OCI-LY7 (cell line): Measurements from ENCODE around the gene ANO6. TPM values are rescaled to one million over a fixed set of nuclear protein-coding genes. Genes with fewer than 3 reads are reported as not detected.

ENCODE experiments used
- BruUV-seq: library from RNA; stranded (reverse); fragments of 400-500 nt; replicated peaks from 2 replicates; lab custom pipeline; 2021; lab: Mats Ljungman, UMichigan
- CTCF ChIA-PET: fragments of 300-600 bp; sonication (Branson Sonifier 250); formaldehyde crosslinking; loops from one replicate; lab custom pipeline; 2022; ENCODE audit warnings: antibody characterized with exemption; ENCODE audit not compliant: unreplicated experiment; lab: Charles Lee
- POLR2A ChIA-PET: fragments of 300-600 bp; sonication (Branson Sonifier 250); formaldehyde crosslinking; loops from one replicate; lab custom pipeline; 2022; ENCODE audit warnings: antibody characterized with exemption; lab: Charles Lee
- DNase-seq: peaks from one replicate; pipeline ENCODE4 v3.0.0-alpha.2; 2015; ENCODE audit warnings: low spot score
- H2AFZ ChIP-seq: fragments of 200-600 bp; sonication (generic), shearing (Covaris generic); 2 replicates; pipeline ENCODE4 v1.6.1; 2014; ENCODE audit warnings: mild to moderate bottlenecking, antibody characterized with exemption, low read length, moderate library complexity
- H3K27ac ChIP-seq: fragments of 200-600 bp; sonication (generic); 2 replicates; pipeline ENCODE4 v1.5.1; 2014; ENCODE audit warnings: mixed run types, low read depth, mild to moderate bottlenecking, moderate library complexity, low read length, inconsistent platforms; ENCODE audit not compliant: poor library complexity, severe bottlenecking
- H3K36me3 ChIP-seq: fragments of 200-600 bp; sonication (generic); 2 replicates; pipeline ENCODE4 v1.6.1; 2014; ENCODE audit warnings: mild to moderate bottlenecking, antibody characterized with exemption, low read length, moderate library complexity, mixed read lengths; ENCODE audit not compliant: insufficient read depth
- H3K4me1 ChIP-seq: fragments of 200-600 bp; sonication (generic); 2 replicates; pipeline ENCODE4 v1.5.1; 2014; ENCODE audit warnings: mild to moderate bottlenecking, low read length; ENCODE audit not compliant: insufficient read depth, poor library complexity, severe bottlenecking
- H3K4me2 ChIP-seq: fragments of 200-600 bp; sonication (generic); 2 replicates; pipeline ENCODE4 v1.6.1; 2014; ENCODE audit warnings: mild to moderate bottlenecking, low read length
- H3K4me3 ChIP-seq: fragments of 200-600 bp; sonication (generic); 2 replicates; pipeline ENCODE4 v1.5.1; 2014; ENCODE audit warnings: mild to moderate bottlenecking, low read depth, low read length; ENCODE audit not compliant: poor library complexity, severe bottlenecking
- H3K79me2 ChIP-seq: fragments of 200-600 bp; sonication (generic); 2 replicates; pipeline ENCODE4 v1.6.1; 2016; ENCODE audit warnings: low read depth, mild to moderate bottlenecking, low read length, moderate library complexity, mixed read lengths; ENCODE audit not compliant: insufficient read depth
- H3K9me2 ChIP-seq: fragments of 200-600 bp; sonication (generic); 2 replicates; pipeline ENCODE4 v1.6.1; 2016; ENCODE audit warnings: mild to moderate bottlenecking, low read length, mixed read lengths; ENCODE audit not compliant: insufficient read depth
- H3K9me3 ChIP-seq: fragments of 200-600 bp; sonication (generic); 2 replicates; pipeline ENCODE4 v1.6.1; 2014; ENCODE audit warnings: mild to moderate bottlenecking, mixed run types, low read length, mixed read lengths
- H4K20me1 ChIP-seq: fragments of 200-600 bp; sonication (generic); 2 replicates; pipeline ENCODE4 v1.6.1; 2014; ENCODE audit warnings: mild to moderate bottlenecking, antibody characterized with exemption, low read length, moderate library complexity, mixed read lengths; ENCODE audit not compliant: insufficient read depth
- CTCF ChIP-seq: fragments of 200-600 bp; sonication (generic); conservative IDR thresholded peaks from 2 replicates; pipeline ENCODE4 v1.5.1; 2014; ENCODE audit warnings: mild to moderate bottlenecking, antibody characterized with exemption, low read length, moderate library complexity, mixed read lengths
- EZH2phosphoT487 ChIP-seq: fragments of 200-600 bp; sonication (generic); IDR thresholded peaks from 2 replicates; pipeline ENCODE4 v1.6.1; 2018; ENCODE audit warnings: low read depth, borderline replicate concordance, mild to moderate bottlenecking, mixed run types, antibody characterized with exemption, low read length, moderate library complexity, mixed read lengths
- intact Hi-C: fragments of 100-400 bp; cut with micrococcal nuclease; formaldehyde crosslinking; loops from one replicate; pipeline ENCODE4 v1.10.0; 2022; ENCODE audit not compliant: unreplicated experiment
- total RNA-seq, 2 experiments: library from RNA; depleted of rRNA in 1 of 2; stranded (reverse); fragments of >200 nt in 1 of 2; shearing (Covaris generic) in 1 of 2; gene quantifications; 2 replicates each; pipeline ENCODE4 v1.2.3, GENCODE V29; 2014 to 2022

ANO6 gene
- total RNA-seq, 2 experiments from 2014 or later: 15.0 to 17.7 TPM

GRCh38 chr12:45263587-45263986 lies 47.7 kb downstream of the ANO6 start:
- no peak overlapping the region for H3K4me2 ChIP-seq
- H3K36me3 ChIP-seq: no peaks in the 10 kb centered on the region
- no peak for TF ChIP-seq EZH2phosphoT487
- TF ChIP-seq CTCF: no peak
- no peaks in the 10 kb centered on the region for H3K9me2 ChIP-seq
- no peaks in the 10 kb centered on the region for H3K79me2 ChIP-seq
- POLR2A ChIA-PET: interaction anchor here (0.6 kb wide), 1 partner anchor 52 kb away, joined by 3 read pairs; no protein-coding TSS in a partner anchor
- intact Hi-C loops: loop anchor here (10.0 kb wide), 1 partner anchor 89 kb away; no protein-coding TSS in a partner anchor
- no peaks in the 10 kb centered on the region for H3K4me1 ChIP-seq
- no peaks in the 10 kb centered on the region for H3K9me3 ChIP-seq
- no peaks in the 10 kb centered on the region for H4K20me1 ChIP-seq
- H2AFZ ChIP-seq: no peak overlapping the region
- CTCF ChIA-PET: no interaction called here
- H3K4me3 ChIP-seq: no peak overlapping the region
- no peak for DNase-seq
- BruUV-seq: no TSS peak
- no peak overlapping the region for H3K27ac ChIP-seq

GRCh38 chr12:45268672-45269411 lies 52.9 kb downstream of the ANO6 start:
- H3K9me2 ChIP-seq: no peaks in the 10 kb centered on the region
- no peak overlapping the region for H2AFZ ChIP-seq
- H3K36me3 ChIP-seq: no peaks in the 10 kb centered on the region
- no TSS peak for BruUV-seq
- ChIA-PET CTCF (no interaction called here), POLR2A (interaction anchor here (0.7 to 1.5 kb wide), 4 partner anchors 9 to 53 kb away, joined by 3 to 5 read pairs (median 3); partner anchors contain the start of gene ANO6)
- intact Hi-C loops: loop anchor here (10.0 kb wide), 1 partner anchor 94 kb away; no protein-coding TSS in a partner anchor
- H3K9me3 ChIP-seq: no peaks in the 10 kb centered on the region
- H3K4me2 ChIP-seq: no peak overlapping the region
- H4K20me1 ChIP-seq: no peaks in the 10 kb centered on the region
- H3K27ac ChIP-seq: no peak overlapping the region
- H3K79me2 ChIP-seq: no peaks in the 10 kb centered on the region
- no peak overlapping the region for H3K4me3 ChIP-seq
- TF ChIP-seq CTCF (peak; percentile 74), EZH2phosphoT487 (no peak)
- no peaks in the 10 kb centered on the region for H3K4me1 ChIP-seq
- DNase-seq: peak; percentile 17

- Histone ChIP-seq H4K20me1 (no peaks in the 10 kb centered on the region), H3K4me2 (no peak overlapping the region), H3K27ac (no peak overlapping the region), H3K36me3 (no peaks in the 10 kb centered on the region), H3K9me3 (no peaks in the 10 kb centered on the region), H3K79me2 (no peaks in the 10 kb centered on the region), H3K9me2 (no peaks in the 10 kb centered on the region), H3K4me1 (no peaks in the 10 kb centered on the region), H3K4me3 (no peak overlapping the region), H2AFZ (no peak overlapping the region)
- intact Hi-C loops: loop anchor here (10.0 kb wide), 1 partner anchor 95 kb away; no protein-coding TSS in a partner anchor
- ChIA-PET POLR2A (interaction anchor here (0.7 to 1.5 kb wide), 2 partner anchors 9 to 19 kb away, joined by 3 to 5 read pairs; no protein-coding TSS in a partner anchor), CTCF (no interaction called here)
- no TSS peak for BruUV-seq
- DNase-seq: no peak
- TF ChIP-seq CTCF (no peak), EZH2phosphoT487 (no peak)
Measured at GRCh38 chr12:45269412-45269751, 53.5 kb downstream of the ANO6 start.
